CD4-positive, alpha-beta T cell (primary cell): ENCODE results near the gene SAMD8. TPM values are rescaled to one million over a fixed set of nuclear protein-coding genes. Genes with fewer than 3 reads are reported as not detected.
"Not testable (repeated sequence)": the region's sequence is repeated elsewhere in the genome, so short reads cannot be mapped to it uniquely, and the experiment has no call there.

ENCODE experiments used
- ATAC-seq: fragments of 200-7000 bp; cut with Tn5 transposase; one replicate; pipeline ENCODE4 v1.10.0; 2022; ENCODE audit warnings: mild to moderate bottlenecking; ENCODE audit not compliant: poor library complexity
- CTCF ChIA-PET: fragments of 350-600 bp; sonication (Branson Sonifier 250); formaldehyde crosslinking; loops from one replicate; lab custom pipeline; 2021; ENCODE audit warnings: antibody characterized with exemption, inconsistent platforms; lab: Charles Lee
- POLR2A ChIA-PET: fragments of 350-600 bp; sonication (Branson Sonifier 250); formaldehyde crosslinking; loops from one replicate; lab custom pipeline; 2021; ENCODE audit warnings: antibody characterized with exemption, inconsistent platforms; lab: Charles Lee
- DNase-seq, 14 experiments: peaks; one replicate each; pipeline ENCODE4 v3.0.0-alpha.2; 2013 to 2020; ENCODE audit warnings: mixed read lengths in 2 of 14
- H3K27ac ChIP-seq, 2 donors: one replicate each; pipeline versions ENCODE4 v1.5.1 to v1.7.0; 2013; ENCODE audit warnings: low read length in 2 of 2, low read depth in 1 of 2, mild to moderate bottlenecking in 1 of 2
- H3K27me3 ChIP-seq, 2 experiments: 1 replicate in 1 of 2; 2 replicates in 1 of 2; pipeline versions ENCODE4 v1.6.1 to v1.7.0; 2013; ENCODE audit warnings: low read length in 2 of 2, control low read depth in 1 of 2, mild to moderate bottlenecking in 1 of 2, moderate library complexity in 1 of 2; ENCODE audit not compliant: insufficient read depth in 2 of 2, control insufficient read depth in 1 of 2
- H3K36me3 ChIP-seq: one replicate; pipeline ENCODE4 v1.6.1; 2013; ENCODE audit warnings: low read length, control low read depth; ENCODE audit not compliant: insufficient read depth
- H3K4me1 ChIP-seq: one replicate; pipeline ENCODE4 v1.6.1; 2013; ENCODE audit warnings: low read length, control low read depth; ENCODE audit not compliant: insufficient read depth
- H3K4me3 ChIP-seq: one replicate; pipeline ENCODE4 v1.5.1; 2013; ENCODE audit warnings: mild to moderate bottlenecking, low read length, moderate library complexity
- H3K9me3 ChIP-seq, 2 experiments: 1 replicate in 1 of 2; 2 replicates in 1 of 2; pipeline versions ENCODE4 v1.6.1 to v1.7.0; 2013; ENCODE audit warnings: low read length in 2 of 2, mild to moderate bottlenecking in 2 of 2, control low read depth in 1 of 2, moderate library complexity in 1 of 2; ENCODE audit not compliant: control insufficient read depth in 1 of 2, insufficient read depth in 1 of 2
- H3K27ac Mint-ChIP-seq: one replicate; pipeline ENCODE4 v1.8.0; 2020; ENCODE audit warnings: mixed read lengths
- H3K27me3 Mint-ChIP-seq: one replicate; pipeline ENCODE4 v1.8.0; 2021; ENCODE audit warnings: mixed read lengths
- H3K36me3 Mint-ChIP-seq: one replicate; pipeline ENCODE4 v1.8.0; 2021; ENCODE audit warnings: low read depth, mixed read lengths
- H3K4me1 Mint-ChIP-seq: one replicate; pipeline ENCODE4 v1.8.0; 2021; ENCODE audit warnings: low read depth, mixed read lengths
- H3K4me3 Mint-ChIP-seq: one replicate; pipeline ENCODE4 v1.8.0; 2020; ENCODE audit warnings: mild to moderate bottlenecking, mixed read lengths
- H3K9me3 Mint-ChIP-seq: one replicate; pipeline ENCODE4 v1.8.0; 2020; ENCODE audit warnings: mixed read lengths
- intact Hi-C, 2 experiments: fragments of 100-400 bp; cut with DNase I in 1 of 2; cut with micrococcal nuclease in 1 of 2; formaldehyde crosslinking; loops; one replicate each; pipeline versions ENCODE4 v1.15.1 to v1.9.0; 2023 to 2025; cut with DNase I, micrococcal nuclease
- total RNA-seq, 174 experiments: library from RNA in 2 of 174; stranded (reverse) in 2 of 174; gene quantifications; one replicate each; pipeline ENCODE4 v1.2.3 and lab custom pipeline; 2021 to 2026
- TF ChIP-seq, protein P1 (sequence below): fragments of 200-600 bp; IDR thresholded peaks from one replicate; pipeline ENCODE4 v1.8.0; 2022; ENCODE audit warnings: antibody characterized with exemption, mild to moderate bottlenecking

Gene SAMD8
- total RNA-seq, 2 experiments from 2014 or later, result 34.1 to 37.4 TPM

DNA sequence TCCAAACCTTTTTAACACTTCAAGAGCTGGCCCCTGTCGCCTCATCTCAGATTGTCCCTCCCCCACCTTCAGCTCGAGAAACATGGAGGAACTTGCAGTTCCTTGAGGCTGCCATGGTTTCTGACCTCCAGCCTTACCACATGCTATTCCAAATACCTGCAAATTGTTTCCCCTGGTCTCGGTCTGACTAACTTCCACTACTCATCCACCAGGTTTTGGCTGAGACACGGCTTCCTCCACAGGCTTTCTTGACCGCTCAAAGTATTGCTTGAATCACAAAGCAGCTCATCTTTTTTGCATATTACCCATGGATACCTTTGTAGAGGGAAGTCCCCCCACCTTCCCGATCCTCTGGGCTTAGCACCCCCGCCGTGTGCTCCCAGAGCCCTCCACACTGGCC, 5.2 kb upstream of the SAMD8 start:
- POLR2A ChIA-PET, result interaction anchor here (1.1 kb wide), 1 partner anchor 8 kb away, joined by 3 read pairs; no protein-coding TSS in a partner anchor
- Histone ChIP-seq H3K36me3 (no peaks in the 10 kb centered on the region), H3K4me1 (peaks cover 16% of the 10 kb centered on the region), H3K27me3 (no peaks in the 10 kb centered on the region), H3K27ac (no peak overlapping the region), H3K9me3 (no peaks in the 10 kb centered on the region), H3K4me3 (no peak overlapping the region)
- H3K27me3 Mint-ChIP-seq, result no peaks in the 10 kb centered on the region
- CTCF ChIA-PET, result interaction anchor here (0.7 kb wide), 1 partner anchor 37 kb away, joined by 3 read pairs; no protein-coding TSS in a partner anchor
- H3K9me3 Mint-ChIP-seq, result no peaks in the 10 kb centered on the region
- H3K36me3 Mint-ChIP-seq, result peaks cover 4% of the 10 kb centered on the region
- peaks cover 19% of the 10 kb centered on the region for H3K4me1 Mint-ChIP-seq
- intact Hi-C loops, result loop anchor here in 1 of 2 experiments (10.0 kb wide), 1 partner anchor 371 kb away; no protein-coding TSS in a partner anchor
- DNase-seq (no peak), ATAC-seq (no peak)
- H3K27ac Mint-ChIP-seq, result no peak overlapping the region
- TF ChIP-seq, protein P1, sequence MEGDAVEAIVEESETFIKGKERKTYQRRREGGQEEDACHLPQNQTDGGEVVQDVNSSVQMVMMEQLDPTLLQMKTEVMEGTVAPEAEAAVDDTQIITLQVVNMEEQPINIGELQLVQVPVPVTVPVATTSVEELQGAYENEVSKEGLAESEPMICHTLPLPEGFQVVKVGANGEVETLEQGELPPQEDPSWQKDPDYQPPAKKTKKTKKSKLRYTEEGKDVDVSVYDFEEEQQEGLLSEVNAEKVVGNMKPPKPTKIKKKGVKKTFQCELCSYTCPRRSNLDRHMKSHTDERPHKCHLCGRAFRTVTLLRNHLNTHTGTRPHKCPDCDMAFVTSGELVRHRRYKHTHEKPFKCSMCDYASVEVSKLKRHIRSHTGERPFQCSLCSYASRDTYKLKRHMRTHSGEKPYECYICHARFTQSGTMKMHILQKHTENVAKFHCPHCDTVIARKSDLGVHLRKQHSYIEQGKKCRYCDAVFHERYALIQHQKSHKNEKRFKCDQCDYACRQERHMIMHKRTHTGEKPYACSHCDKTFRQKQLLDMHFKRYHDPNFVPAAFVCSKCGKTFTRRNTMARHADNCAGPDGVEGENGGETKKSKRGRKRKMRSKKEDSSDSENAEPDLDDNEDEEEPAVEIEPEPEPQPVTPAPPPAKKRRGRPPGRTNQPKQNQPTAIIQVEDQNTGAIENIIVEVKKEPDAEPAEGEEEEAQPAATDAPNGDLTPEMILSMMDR, result no peak
- H3K4me3 Mint-ChIP-seq, result no peak overlapping the region

GRCh38 chr10:75106891-75107290, 4.6 kb upstream of the SAMD8 start:
- H3K27ac Mint-ChIP-seq, H3K4me3 ChIP-seq, H3K4me3 Mint-ChIP-seq, H3K36me3 ChIP-seq, H3K9me3 Mint-ChIP-seq, DNase-seq, H3K27ac ChIP-seq, H3K27me3 Mint-ChIP-seq, H3K9me3 ChIP-seq, H3K27me3 ChIP-seq, H3K36me3 Mint-ChIP-seq, ATAC-seq: not testable (repeated sequence)
- POLR2A ChIA-PET, result interaction anchor here (1.1 kb wide), 1 partner anchor 9 kb away, joined by 3 read pairs; no protein-coding TSS in a partner anchor
- intact Hi-C loops, result loop anchor here in 1 of 2 experiments (10.0 kb wide), 1 partner anchor 372 kb away; no protein-coding TSS in a partner anchor
- H3K4me1 Mint-ChIP-seq, result peaks cover 22% of the 10 kb centered on the region
- peaks cover 18% of the 10 kb centered on the region for H3K4me1 ChIP-seq
- CTCF ChIA-PET, result interaction anchor here (0.6 kb wide), 1 partner anchor 1174 kb away, joined by 3 read pairs; no protein-coding TSS in a partner anchor

DNA sequence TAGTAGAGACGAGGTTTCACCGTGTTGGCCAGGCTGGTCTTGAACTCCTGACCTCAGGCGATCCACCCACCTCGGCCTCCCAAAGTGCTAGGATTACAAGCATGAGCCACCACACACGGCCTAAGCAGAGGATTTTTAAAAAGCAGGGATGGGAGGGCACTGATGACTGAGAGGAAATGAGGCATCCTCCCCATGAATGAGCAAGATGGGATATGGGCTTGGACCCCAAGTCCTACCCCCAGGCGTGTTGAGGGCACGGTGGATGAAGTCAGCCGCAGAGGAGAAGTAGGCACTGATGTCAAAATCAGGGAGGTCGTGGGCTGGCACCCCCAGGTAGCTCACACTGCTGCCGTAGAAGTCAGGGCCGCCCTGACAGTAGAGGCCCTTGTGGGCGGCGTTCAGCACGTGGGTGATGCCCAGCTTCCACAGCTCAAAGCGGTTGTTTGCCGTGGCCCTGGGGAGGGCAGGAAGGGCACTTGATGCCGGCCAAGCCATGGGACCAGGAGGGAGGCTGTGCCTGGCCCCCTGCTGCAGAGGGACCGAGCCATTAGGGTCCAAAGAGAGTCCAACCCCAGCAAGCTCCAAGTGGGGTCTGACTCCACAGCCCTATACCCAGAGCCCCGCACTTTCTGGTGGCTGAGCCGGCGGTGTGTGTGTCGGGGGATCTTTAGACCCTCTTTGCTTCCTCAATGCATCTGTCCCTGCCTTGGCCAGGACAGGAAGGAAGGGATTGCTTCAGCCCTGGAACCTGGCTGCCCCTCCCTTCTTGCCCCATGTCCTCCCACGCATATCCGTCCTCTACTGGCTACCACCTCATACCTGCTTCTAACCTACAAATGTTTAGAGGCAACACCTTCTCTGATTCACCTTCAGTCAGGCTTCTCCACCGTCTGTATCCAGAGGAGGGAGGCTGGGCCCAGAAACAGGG, 3.4 kb upstream of the SAMD8 start:
- Histone ChIP-seq H3K4me1 (peaks cover 26% of the 10 kb centered on the region), H3K4me3 (no peak overlapping the region), H3K9me3 (no peaks in the 10 kb centered on the region), H3K36me3 (no peaks in the 10 kb centered on the region), H3K27me3 (no peaks in the 10 kb centered on the region), H3K27ac (no peak overlapping the region)
- DNase-seq (no peak), ATAC-seq (no peak)
- POLR2A ChIA-PET, result no interaction called here
- CTCF ChIA-PET, result interaction anchor here (0.6 kb wide), 1 partner anchor 1175 kb away, joined by 3 read pairs; no protein-coding TSS in a partner anchor
- Mint-ChIP-seq H3K27ac (no peak overlapping the region), H3K4me1 (peaks cover 33% of the 10 kb centered on the region), H3K4me3 (peak overlapping the region; percentile 66), H3K27me3 (no peaks in the 10 kb centered on the region), H3K9me3 (no peaks in the 10 kb centered on the region), H3K36me3 (peaks cover 14% of the 10 kb centered on the region)
- TF ChIP-seq, protein P1, result no peak
- intact Hi-C loops, result loop anchor here in 1 of 2 experiments (2.0 to 10.0 kb wide), 2 partner anchors 129 to 373 kb away; no protein-coding TSS in a partner anchor
